GM18909 (cell line): ENCODE results near the gene GALNT5.
"Not testable (repeated sequence)": the region's sequence is repeated elsewhere in the genome, so short reads cannot be mapped to it uniquely, and the experiment has no call there.

Source experiments
- ATAC-seq: cut with Tn5 transposase; IDR thresholded peaks from one replicate; pipeline ENCODE4 v1.9.1; 2021; ENCODE audit warnings: mild to moderate bottlenecking; ENCODE audit not compliant: unreplicated experiment, poor library complexity

Gene GALNT5, protein sequence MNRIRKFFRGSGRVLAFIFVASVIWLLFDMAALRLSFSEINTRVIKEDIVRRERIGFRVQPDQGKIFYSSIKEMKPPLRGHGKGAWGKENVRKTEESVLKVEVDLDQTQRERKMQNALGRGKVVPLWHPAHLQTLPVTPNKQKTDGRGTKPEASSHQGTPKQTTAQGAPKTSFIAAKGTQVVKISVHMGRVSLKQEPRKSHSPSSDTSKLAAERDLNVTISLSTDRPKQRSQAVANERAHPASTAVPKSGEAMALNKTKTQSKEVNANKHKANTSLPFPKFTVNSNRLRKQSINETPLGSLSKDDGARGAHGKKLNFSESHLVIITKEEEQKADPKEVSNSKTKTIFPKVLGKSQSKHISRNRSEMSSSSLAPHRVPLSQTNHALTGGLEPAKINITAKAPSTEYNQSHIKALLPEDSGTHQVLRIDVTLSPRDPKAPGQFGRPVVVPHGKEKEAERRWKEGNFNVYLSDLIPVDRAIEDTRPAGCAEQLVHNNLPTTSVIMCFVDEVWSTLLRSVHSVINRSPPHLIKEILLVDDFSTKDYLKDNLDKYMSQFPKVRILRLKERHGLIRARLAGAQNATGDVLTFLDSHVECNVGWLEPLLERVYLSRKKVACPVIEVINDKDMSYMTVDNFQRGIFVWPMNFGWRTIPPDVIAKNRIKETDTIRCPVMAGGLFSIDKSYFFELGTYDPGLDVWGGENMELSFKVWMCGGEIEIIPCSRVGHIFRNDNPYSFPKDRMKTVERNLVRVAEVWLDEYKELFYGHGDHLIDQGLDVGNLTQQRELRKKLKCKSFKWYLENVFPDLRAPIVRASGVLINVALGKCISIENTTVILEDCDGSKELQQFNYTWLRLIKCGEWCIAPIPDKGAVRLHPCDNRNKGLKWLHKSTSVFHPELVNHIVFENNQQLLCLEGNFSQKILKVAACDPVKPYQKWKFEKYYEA

DNA sequence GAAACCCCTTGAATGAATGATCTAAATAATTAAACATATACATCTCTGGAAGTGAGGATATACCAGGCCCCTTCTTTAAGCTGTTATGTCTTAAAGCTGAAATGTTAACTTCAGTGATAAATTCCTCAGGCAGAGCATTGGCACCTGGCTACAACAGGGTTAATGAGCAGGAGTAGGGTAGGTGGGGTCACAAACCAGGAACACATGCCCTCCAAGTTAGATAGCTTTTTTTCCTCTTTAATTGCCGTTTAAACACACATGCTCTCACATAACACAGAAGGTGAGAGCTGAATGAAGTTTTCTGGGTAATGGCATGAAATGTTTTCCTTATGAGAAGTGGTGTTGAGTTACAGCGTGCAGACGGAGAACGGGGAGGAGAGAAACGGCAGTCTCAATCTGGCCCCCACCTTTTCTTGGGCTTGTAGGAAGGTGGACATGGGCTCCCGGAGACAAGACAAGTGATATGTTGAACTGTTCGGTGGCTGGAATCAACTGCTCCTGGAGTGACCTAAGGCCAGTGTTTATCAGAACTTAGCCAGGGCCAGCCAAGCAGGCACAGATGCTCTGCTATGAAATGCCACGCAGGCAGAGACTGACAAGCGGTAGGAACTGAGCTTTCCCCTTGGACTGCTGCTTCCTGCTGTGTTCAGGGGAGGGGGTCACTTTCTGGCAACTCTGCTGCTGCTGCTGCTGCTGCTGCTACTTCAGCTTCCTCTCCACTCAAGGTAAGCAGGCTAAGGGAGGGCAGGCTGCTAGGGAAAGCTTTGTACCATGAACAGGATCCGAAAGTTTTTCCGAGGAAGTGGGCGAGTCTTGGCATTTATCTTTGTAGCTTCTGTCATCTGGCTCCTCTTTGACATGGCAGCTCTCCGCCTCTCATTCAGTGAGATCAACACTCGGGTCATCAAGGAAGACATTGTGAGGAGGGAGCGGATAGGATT is at the start of gene GALNT5:
GALNT5 (plus strand) TSS at position 394 of the 941 bp plus-strand sequence; CDS start at position 772, 378 bp downstream.
- no peak for ATAC-seq

DNA sequence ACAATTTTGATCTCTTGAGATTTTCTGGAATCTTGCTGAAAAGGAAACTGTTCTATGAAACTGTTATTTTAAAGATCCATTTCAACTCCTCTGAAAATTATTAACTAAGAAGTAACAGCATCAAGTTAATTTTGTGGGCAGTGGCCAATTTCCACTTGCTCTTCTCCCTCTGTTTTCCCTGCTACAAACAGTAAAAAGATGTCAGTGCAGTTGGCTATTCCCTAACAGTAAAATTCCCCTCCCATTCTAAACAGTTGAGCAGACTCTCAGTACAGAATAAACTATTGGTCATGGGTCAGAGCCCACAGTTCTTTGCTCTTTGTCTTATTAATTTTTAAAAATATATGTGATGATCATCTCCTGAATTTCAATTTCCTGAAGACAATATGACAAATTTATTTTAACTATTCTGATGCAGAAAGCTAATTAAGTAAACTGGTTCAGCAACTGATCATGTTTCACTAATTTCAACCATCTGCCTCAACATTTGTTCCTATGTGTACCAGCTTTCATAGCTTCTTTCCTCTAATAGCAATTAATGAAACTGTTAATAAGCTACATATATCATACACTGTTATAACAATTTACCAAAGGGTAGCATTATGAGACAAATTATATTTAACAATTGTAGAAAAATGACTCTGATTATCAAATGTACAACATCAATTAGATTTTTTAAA is 41.1 kb upstream of the GALNT5 start:
- ATAC-seq, result no peak

DNA sequence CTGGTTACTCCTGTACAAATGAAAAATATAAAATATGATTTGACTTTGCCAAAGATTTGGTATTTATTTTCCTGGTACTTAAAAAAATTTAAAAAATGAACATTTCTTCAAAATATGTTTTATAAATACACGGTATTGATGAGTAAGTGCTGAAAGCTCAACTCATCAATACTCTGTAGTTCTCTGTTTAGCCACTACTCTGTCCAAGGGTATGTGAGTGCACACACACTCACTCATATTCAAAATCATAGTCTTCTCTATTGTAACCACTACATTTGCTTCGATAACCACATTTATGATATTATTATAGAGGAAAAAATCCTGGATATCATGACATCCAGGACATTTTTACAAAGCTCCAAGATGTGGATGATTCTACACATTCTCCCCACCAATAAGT is 40.1 kb upstream of the GALNT5 start:
- no peak for ATAC-seq

DNA sequence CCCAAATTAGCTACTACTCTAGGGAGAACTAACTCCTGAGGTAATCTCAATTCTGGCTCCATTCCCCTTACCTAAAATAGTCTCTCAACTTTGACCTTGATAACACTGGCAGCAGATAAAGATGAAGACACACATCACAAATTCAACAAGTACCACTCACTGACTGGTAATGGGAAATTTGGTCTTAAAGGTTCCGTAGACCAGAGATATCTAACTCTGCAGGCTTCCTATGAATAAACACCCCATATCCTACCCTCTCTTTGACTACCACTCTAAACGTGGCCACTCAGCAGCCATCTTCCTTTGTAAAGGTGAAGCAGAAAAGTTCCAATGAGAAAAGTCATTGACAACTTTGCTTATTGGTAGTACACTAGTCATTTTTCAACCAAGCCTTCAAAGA is 38.6 kb upstream of the GALNT5 start:
- ATAC-seq, result no peak

DNA sequence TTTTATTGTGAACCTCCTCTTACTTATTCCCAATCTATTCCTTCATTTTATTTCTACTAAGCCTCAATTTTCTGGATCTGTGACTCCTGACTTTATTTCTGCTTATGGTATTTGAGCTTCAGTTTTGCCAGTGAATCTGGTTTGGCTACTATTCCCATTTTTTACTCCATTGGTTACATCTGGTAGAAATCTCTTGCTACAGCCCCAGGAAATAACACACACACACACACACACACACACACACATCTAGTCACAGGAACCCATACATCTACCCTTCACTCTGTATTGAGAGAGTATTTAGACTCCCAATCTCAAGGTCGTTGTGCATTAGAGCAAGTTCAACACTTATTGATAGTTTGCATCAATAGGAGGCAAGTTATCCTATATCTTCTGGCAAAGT is 37.0 kb upstream of the GALNT5 start:
- ATAC-seq, result no peak

DNA sequence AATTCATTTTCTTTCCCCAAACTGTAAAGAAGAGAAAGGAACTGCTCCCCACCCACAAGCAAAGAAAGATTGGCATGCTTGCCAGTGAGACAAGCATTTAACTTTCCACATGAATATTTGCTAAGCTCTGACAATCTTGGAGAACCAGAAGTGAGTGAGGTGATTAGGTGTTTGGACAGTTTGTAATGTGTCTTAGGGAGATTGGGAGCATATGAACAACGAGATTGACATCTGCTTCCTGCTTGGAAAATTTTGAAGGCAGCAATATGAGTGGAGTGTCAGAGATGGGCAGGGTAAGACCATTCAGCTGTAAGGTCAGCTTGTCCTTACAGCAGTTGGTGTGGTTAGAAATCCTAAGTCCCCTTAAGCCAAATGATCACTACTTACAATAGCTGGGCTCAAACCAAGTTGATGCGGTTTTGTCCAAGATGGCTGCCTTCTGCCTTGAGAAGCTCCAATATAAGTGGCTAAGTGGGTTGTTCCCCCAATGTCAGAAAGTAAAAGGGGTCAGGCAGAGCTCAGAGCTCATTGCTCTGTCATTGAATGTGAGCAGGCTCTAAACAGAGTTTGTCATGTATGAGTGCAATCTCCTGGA is 36.0 kb upstream of the GALNT5 start:
- no peak for ATAC-seq

DNA sequence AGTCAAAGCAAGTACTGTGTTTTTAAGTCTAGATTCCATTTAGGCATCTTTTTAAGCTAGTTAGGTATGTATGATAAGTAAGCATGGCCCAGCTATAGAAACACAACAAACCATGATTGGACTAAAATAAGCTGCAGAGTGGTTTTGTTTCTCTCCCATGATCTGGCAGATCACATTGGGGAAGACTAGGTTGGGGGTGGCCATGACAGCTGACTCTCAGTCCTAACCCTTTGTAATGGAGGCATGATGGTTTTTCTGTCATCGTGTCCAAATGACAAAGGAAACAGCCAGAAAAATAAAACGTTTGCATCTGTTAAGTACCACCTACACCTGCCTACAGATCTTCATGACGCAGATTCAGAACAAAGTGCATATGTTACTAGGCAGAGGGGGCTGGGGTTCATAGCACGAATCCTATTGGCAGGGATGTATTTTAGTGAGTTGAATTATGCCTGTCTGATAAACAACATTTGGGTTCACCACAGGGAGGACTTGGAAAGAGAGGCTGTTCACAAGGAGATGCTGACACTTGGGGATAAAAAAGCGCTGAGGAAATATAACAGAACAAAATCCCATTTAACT is 33.8 kb upstream of the GALNT5 start:
- ATAC-seq, result no peak

DNA sequence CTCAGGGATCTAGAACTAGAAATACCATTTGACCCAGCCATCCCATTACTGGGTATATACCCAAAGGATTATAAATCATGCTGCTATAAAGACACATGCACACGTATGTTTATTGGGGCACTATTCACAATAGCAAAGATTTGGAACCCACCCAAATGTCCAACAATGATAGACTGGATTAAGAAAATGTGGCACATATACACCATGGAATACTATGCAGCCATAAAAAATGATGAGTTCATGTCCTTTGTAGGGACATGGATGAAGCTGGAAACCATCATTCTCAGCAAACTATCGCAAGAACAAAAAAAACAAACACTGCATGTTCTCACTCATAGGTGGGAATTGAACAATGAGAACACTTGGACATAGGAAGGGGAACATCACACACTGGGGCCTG is 33.1 kb upstream of the GALNT5 start:
- not testable (repeated sequence) for ATAC-seq

DNA sequence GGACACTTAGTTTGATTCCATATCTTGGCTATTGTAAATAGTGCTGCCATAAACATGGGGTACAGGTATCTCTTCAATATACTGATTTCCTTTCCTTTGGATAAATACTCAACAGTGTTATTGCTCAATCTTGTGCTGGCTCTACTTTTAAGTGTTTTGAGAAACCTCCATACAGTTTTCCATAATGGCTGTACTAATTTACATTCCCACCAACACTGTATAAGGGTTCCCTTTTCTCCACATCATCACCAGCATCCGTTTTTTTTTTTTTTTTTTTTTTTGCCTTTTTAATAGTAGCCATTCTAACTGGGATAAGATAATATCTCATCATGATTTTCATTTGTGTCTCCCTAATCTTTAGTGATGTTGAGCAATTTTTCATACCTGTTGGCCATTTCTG is 29.9 kb upstream of the GALNT5 start:
- ATAC-seq, result no peak

DNA sequence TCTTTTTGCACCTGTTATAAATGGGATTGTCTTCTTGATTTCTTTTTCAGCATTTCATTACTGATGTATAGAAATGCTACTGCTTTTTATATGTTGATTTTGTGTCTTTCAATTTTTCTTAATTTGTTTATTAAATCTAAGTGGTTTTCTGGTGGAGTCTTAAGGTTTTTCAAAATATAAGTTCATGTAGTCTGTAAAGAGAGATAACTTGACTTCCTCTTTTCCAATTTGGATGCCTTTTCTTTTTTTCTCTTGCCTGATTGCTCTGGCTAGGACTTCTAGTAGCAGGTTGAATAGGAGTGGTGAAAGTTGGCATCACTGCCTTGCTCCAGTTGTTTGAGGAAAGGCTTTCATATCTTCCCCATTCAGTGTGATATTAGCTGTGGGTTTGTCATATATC is 28.6 kb upstream of the GALNT5 start:
- ATAC-seq, result no peak

DNA sequence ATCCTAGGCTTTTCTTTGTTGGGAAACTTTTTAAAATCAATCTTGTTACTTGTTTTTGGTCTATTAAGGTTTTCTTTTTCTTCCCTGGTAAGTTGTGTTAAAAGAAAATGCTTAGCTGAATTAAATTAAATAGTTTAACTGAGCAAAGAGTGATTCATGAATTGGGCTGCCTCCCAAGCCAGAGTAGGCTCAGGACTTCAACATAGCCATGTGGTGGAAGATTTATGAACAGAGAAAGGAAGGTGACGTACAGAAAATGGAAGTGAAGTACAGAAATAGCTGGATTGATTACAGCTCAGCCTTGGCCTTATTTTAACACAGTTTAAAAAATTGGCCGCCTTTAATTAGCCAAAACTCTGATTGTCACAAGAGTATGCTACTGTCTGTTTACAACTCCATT is 27.9 kb upstream of the GALNT5 start:
- ATAC-seq, result no peak

DNA sequence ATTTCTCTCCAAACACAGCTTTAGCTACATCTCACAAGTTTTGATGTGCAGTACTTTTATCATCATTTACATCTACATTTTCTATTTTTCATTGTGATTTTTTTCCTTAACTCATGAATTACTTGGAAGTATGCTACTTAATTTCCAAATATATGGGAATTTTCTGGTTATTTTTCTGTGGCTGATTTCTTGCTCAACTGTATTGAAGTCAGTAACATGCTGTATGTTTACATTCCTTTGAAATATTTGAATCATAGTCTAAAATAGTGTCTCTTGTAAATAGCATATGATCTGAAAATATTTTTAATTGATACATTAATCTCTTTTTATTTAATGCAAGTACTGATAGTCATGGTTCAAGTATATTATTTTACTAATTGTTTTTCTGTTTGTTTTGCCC is 26.0 kb upstream of the GALNT5 start:
- ATAC-seq, result no peak

DNA sequence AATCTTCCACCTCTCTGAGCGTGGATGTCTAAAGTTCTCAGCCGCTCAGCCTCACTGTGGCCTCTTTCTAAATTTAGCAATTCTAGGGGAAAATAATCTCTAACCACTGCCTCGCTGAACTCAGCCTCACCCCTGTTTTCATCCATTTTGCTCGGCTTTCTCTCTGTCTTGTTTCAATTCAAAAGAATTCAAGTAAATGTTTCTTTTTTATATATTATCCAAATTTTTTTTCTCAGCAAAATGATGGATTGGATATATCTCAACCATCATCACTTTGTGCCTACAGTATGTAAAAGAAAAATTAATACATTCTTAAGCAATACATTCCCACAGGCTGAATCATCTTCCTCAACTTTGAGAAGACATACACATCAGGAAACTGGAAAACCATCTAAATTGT is 24.0 kb upstream of the GALNT5 start:
- ATAC-seq, result no peak

DNA sequence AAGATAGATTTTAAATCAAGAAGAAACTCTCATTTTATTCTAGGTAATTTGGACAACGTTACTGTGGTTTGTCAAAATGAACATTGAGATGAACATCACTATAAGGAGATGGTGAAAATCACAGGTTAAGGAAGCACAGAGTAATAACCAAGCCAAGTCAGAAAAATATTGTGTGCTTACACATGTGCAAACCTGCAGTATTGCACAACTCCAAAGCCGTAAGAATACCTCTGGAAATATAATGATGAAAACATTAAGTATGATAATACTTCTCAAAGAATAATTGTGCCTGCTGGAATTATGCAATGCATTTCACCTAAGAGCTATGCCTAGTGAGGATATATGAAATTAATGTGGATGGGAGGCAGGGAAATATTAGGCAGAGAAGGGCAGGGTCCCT is 21.1 kb upstream of the GALNT5 start:
- no peak for ATAC-seq

DNA sequence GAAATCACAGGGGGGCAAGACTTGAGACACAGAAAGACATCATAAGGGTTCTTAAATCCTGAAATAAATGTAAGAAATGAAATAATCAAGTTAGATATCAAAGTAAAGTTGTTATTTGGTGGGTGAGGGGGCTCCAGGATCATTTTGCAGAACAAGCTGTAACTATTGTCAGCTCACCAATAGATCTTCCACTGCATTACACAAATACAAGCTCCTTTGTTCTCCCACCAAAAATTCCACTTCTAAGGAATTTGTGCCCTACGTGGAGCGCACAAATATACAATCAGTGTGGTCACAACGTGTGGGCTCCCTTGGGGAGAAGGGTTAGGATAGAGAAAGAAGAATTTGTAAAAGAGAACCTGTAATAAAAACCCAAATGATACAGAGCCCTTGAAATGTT is 19.2 kb upstream of the GALNT5 start:
- no peak for ATAC-seq

DNA sequence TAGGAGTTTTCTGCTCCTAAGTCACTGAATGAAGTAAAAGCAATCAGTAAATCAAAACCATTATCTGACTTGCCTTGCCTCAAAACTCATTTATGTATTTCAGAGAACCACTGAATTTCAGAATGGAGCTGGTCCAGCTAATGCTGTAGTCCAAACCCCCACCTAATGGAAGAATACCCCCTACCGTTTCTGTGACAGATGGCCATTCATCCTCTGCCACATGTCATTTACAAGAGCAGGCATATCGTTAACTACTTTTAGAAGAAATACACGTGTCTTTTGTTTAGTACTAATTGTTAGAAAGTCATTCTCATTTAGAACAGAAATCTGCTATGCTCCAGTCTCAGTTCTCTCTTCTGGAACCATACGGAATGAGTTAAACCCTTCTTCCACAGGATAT is 12.8 kb upstream of the GALNT5 start:
- ATAC-seq, result no peak

DNA sequence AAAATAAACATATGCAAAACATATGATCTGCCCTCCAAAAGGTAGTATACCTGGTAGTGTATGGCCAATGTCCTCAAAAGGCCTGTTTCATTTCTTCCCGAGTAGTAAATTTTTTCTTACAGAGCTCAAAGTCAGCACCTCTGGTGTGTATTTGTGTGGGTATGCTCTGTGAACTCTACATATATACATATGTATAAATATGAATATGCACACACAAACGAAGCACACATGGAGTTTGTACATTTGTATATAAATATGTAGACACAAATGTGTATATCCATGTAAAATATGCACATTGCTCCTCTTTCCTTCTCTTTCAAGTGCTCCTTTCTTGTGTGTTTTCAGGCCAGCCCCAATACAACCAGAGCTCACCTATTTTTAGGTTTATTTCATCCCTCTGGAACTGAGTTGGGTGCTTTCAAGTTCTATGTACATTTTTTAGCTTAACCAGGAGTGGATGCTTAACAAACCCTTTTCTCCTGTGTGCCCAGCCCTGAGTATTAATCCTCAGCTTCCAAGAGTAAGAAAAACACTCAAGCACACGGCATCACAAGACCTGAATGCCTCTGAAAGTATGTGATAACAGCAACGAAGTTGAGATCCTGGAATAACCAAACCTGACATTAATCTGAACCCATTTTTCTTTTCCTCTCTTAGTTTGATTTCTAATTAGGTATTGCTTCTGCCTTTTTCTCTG is 12.2 kb upstream of the GALNT5 start:
- ATAC-seq, result no peak
